Daoy (cell line): ENCODE results near the gene DENND6A. TPM values are rescaled to one million over a fixed set of nuclear protein-coding genes. Genes with fewer than 3 reads are reported as not detected.
"Not testable (repeated sequence)": the region's sequence is repeated elsewhere in the genome, so short reads cannot be mapped to it uniquely, and the experiment has no call there.

Experiments used
- DNase-seq: peaks from one replicate; pipeline ENCODE4 v3.0.0-alpha.2; 2015; ENCODE audit warnings: low read depth
- total RNA-seq: library from RNA; depleted of rRNA; stranded (reverse); fragments of >200 nt; shearing (Covaris generic); gene quantifications from 2 replicates; pipeline ENCODE4 v1.2.3, GENCODE V29; 2014

DENND6A gene
- total RNA-seq, 1 experiment from 2014 or later: 13.3 TPM

DNA sequence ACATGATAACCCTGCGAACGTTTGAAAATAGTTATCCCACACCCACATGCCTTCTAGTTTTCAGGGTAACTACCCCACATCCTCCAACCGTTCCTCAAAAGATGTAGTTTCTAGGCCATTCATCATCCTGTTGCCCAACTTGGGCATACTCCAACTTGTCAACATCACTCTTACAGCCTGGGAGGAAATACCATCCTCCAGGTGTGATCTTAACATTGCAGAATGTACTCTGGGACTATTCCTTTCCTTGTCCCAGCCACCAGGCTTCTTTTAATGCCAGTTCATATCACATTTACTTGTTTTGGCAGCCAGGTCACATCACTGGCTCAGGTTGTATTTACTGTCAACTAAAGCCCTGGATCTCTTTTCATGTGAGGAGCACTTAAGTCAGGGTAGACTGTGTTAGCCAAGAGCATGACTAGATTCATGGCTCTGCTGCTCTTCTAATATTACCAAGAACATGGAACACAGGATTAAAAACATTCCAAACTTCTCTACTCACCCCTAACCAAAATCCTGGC is 4.0 kb upstream of the DENND6A start:
- no peak for DNase-seq

DNA sequence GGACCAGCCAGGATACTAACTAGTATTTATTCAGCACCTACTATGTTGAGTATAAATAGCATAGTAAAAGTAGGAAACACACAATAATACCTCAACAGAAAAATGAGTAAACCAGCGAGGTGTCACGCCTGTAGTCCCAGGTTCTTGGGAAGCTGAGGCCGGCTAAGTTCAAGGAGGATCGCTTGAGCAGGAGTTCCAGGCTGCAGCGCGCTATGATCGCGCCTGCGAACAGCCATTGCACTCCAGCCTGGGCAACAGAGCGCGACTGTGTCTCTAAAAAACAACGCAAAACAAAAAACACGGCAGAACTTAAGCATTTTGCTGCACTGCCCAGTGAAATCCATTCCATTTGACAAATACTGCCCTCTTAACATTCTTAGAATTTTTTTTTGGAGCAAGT is 1.3 kb upstream of the DENND6A start:
- no peak for DNase-seq

DNA sequence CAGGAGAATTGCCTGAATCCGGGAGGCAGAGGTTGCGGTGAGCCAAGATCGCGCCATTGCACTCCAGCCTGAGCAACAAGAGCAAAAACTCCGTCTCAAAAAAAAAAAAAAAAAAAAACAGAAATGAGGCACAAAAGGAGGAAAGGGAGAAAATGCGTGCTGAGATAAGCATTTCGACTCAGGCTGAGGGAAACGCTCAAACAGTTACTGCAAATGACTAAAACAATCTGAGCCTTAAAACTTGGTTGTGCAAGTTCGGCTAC is 813 bp downstream of the DENND6A start:
- not testable (repeated sequence) for DNase-seq

DNA sequence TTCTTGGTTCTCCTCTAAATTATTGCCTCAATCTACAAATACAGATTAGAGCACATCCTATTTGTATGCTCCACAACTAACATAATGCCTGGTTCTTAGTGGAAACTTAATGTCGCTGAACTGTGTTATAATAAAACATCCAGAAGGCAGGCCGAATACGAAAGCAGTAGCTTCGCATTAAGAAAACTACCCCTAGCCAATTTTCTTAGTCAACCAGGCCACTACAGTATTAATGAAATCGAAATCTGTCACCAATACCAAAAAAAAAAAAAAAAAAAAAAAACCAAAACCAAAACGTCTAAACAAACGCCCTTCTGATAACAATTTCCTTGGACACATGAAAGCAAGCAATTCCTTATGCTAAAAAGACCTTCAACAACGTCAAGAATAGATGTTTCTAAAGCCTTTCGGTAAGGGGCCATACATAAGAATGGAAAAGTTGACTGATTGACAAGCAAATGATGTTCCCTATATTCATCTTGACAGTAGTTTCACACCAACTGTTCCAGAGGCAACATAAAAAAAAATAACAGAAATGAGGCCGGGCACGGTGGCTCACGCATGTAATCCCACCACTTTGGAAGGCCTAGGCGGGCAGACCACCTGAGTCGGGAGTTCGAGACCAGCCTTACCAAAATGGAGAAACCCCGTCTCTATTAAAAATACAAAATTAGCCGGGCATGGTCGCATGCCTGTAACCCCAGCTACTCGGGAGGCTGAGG is 1.3 kb downstream of the DENND6A start:
- no peak for DNase-seq

DNA sequence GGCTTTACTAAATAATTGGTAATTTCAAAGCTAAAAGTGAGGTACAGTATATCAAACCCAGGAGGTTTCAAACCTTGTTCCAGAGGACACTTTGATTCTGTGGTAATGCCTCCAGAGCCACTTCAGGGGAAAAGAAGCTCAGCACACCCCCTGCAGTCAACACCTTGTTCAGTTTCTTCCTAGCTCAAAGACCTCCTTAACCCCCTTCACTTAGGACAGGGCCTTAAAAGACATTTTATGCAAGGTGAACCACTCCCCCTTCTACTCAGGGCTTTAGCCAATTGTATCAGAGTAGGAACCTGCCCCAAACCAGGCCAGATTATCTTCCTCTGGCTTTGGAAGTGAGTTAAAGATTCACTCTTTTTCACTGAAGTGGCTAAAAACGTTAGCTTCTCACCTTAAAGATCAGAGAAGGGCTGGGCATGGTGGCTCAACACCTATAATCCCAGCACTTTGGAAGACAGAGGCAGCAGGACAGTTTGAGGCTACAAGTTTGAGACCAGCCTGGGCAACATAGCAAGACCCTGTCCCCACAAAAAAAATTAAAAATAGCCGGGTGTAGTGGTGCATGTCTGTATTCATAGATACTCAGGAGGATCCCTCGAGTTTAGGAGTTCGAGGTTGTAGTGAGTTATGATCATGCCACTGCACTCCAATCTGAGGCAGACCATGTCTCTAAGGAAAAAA is 3.4 kb downstream of the DENND6A start:
- no peak for DNase-seq

DNA sequence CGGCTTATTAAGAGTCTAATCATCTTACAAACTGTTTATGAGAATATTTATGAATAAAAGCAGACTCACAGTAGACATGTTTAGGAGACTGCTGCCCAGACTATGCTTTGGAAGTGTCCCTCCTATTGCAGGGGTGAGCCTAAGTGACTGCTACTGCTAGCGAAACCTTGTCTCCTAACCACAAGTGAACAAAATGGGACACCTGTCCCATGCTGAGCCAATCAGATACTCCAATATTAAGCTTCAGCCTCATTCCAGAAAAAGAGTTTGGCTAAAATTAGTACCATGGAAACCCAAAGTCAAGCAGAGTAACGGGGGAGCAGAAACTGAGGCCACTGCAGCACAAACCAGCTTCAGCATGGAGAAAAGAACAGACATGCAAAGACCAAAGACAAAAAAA is 4.6 kb downstream of the DENND6A start:
- DNase-seq: no peak

DNA sequence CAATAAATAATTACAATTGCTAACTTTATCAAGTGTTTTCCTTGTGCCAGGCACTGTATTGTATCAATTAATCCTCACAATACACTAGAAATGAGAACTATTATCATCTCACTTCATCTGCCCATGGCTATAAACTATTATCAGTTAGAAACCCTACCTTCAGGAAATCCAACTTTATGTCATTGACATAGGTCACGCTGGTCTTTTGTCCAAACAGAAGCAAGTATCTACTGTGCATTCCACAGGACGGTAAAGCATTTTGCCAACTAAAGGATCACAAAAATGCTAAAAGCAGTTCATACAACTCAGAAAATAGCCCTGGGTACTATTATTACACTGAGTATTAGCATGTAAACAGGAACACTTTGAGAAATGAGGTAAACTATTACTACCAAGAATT is 9.6 kb downstream of the DENND6A start:
- DNase-seq: no peak

DNA sequence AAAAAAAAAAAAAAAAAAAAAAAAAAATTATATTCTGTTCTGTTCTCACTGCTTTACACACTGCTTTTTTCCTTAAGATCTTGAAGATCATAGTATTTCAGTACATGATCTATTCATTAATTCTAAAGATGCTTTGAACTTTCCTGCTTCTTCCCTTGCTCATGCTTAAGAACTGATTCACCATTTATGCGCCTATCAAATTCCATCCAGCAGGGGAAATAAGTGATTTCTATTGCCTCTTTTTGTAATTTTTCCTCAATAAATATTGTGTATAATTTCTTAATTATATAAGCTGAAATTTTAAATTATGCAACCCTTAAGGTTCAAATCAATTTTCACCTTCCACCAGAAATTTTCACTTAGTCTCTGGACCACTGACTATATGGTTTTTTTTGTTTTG is 10.6 kb downstream of the DENND6A start:
- no peak for DNase-seq

DNA sequence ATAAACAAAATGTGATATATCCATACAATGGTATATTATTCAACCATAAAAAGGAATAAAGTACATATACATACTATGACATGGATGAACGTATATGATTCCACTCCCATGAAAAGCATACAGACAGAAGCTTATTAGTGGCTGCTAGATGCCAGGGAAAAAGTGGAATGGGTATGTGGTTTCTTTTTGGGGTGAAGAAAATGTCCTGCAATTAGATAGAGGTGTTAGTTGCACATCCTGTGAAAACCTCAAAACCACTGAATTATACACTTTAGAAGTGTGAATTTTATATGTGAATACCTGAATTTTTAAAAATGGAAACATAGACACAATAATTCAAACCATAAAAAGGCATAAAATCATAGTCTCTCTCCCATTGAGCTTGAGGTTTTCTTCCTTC is 11.2 kb downstream of the DENND6A start:
- DNase-seq: no peak

DNA sequence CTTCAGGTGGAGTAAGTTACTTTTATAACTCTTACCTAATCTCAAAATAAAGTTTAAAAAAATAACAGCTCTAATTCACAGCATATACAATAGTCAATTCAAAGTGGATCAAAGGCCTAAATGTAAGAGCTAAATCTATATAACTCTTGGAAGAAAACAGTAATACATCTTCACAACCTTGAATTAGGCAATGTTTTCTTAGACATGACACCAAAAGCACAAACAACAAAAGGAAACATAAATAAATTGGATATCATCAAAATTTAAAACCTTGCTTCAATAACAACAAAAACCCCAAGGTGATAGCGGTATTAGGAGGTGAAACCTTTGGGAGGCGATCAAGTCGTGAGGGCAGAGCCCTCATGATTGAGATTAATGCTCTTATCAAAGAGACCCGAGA is 12.8 kb downstream of the DENND6A start:
- DNase-seq: no peak

DNA sequence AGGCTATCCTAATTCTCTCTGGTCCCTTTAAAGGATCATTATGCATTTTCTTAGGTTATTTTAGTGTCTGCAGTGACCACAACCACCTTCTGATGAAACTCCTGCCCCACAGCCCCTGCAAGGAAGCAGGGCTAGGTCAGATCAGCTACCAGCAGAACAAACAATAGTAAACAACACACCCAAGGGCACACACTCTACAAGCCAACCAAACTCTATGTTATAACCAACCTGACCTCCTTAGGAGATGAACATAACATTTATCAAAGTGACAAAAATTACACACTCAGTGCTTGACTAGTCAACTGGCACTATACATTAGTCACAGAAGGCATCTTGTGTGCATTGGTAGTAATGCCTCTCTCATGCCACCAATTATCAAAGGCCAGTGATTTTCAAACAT is 17.3 kb downstream of the DENND6A start:
- DNase-seq: no peak

DNA sequence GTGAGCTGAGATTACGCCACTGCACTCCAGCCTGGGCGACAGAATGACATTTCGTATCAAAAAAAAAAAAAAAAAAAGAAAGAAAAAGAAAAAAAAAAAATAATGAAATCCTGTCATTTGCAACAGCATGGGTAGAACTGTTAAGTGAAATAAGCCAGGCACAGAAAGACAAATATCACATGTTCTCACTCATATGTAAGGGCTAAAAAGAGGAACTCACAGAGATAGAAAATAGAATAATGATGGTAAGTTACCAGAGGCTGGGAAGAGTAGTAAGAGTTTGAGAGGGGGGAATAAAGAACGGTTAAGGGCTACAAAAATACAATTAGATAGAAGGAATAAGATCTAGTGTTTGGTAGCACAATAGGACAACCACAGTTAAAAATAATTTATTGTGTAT is 19.7 kb downstream of the DENND6A start:
- no peak for DNase-seq

DNA sequence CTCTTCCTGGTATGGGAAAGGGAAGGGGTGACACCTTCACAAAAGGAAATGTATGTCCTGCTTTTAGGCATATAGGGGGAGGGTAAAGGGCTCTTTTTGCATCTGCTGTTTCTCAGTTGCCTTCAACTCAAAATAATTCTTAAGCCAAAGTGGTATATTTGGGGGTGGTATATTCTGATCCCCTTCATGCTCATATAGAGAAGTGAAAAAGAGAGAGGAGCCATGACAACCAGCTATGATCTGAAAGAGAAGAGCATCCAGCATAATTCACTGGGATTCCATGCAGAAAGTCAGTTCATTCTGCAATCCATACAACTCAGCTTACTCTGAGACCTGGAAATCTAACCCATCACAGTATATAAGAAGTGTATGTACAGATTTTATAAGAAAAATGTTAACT is 22.3 kb downstream of the DENND6A start:
- no peak for DNase-seq

DNA sequence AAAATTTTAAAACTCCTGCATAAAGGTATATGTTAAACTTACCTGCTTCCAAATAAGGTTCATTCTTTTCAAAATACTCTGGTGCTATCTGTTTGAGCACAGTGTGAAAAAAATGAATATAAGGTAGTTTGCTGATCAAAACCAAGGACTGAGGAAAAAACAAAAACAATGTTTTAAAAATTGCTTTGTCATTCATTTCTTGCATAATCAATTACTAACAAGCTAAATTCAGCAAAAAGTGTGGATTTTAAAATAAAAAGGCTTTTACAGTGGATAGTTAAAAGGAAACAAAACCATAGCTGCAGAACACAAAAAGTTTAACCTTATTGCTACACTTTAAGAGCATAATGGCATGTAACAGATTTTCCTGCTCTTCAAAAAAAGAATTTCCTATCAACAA is 31.5 kb downstream of the DENND6A start:
- no peak for DNase-seq

DNA sequence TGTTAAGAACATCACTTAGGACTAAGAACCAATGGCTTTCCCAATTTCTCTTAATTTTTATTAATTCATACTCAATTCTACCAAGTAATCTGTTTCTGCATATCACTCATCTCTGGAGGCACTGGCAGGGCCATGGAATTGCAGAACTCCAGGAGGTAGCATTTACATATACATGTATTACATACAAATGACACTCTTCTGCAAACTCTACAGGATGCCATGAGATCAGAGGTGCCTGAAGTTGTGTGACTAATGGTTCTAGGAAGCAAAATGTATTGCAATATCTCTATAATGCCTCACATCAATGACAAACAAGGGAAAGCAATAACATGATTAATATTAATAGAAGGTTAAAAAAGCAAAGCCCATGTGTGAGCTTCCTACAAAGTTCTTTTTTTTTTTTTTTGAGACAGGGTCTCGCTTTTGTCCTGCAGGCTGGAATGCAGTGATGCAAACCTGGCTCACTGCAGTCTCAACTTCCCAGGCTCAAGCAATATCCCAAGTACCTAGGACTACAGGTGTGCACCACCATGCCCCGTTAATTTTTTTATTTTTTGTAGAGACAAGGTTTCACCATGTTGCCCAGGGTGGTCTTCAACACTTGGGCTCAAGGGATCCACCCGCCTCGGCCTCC is 33.0 kb downstream of the DENND6A start:
- no peak for DNase-seq

DNA sequence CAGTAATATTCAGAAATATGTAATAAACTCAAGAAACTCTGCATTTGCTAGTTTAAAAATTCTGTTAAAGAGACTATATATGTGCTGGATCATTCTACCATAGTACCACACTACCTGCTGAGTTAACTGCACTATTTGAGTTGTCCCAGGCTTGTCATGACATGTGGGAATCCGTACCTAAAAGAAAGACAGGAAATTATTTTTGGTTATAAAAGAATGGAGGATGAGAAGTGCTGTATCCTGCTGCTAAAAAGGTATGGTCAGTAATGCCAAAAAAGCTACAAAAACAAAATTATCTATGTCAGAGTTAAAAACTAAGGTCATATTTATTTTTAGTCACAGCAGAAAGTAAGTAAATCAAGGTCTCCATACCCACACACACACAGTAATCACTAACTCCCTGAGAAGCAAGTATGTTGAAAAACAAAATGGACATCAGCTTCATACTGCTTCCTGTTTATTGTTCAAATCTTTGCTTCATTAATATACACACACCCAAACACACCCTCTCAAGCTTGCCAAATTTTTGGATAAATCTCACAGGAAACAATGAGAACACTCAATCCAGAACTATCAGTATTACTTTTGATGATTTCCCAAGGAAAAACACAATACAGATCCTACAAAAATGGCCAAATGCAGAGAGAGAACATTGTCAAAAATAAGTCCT is 33.7 kb downstream of the DENND6A start:
- DNase-seq: no peak

DNA sequence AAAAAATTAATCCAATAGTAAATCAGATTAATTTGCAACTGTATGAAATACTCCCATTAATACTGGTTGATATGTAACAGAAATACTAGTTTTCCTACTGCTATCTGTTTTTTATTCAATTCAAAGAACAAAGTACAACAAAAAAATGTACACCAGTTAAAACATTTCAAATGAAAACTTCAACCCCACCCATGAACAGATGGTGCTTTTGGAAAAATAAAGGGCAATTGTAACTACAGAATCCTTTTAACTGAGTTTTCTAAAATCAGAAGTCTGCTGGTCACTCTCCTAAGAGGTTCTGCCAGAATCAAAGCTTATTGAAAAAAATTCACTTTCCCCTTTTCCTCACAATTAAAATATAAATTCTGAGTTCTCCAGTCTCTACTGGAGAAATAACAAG is 34.3 kb downstream of the DENND6A start:
- no peak for DNase-seq

DNA sequence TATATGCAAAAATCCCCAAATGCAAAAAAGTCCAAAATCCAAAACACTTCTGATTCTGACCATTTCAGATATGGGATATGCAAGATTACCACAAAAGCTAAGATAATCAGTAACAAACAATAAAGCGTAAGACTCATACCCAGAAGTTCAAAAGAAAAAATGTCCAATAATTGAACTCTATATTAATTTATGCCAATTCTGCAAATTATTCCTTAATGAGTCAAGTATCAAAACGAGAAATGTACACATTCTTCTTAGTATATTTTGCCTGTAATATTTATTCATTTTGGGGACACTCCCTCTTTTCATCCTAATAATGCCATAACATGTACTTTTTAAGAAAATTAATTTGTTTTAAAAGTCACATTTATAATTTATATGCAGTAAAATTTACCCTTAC is 37.1 kb downstream of the DENND6A start:
- DNase-seq: no peak

DNA sequence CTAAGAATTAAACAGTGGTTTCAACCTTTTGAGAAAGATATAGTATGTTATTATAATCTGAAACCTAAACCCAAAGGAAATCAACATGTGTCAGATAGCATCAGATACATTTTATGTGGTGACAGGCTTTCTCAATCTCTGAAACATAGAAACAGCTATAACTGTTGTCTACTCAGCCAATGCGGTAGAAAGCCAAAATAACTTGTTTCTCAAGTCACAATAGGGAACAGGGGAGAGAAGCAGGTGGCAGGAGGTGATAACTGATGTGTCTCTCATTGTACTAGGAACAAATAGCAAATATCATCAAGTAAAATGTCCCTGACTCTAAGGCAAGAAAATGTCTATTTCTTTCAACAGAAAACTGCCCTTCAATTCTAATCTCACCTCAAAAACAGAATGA is 38.6 kb downstream of the DENND6A start:
- DNase-seq: no peak

DNA sequence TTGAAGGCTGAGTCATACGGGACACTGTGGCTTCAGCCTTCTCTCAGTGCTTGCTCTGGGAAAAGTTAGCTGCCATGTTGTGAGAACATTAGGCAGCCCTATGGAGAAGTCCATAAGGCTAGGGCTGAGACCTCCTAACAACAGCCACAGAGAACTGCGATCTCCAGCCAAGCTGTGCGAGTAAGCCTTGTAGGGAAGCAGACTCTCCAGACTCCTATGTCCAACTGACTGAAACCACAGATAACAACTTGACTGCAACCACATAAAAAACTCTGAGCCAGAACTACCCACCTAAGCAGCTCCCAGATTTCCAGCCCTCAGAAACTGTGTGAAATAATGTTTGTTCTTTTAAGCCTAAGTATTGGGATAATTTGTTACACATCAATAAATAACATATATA is 40.7 kb downstream of the DENND6A start:
- no peak for DNase-seq

DNA sequence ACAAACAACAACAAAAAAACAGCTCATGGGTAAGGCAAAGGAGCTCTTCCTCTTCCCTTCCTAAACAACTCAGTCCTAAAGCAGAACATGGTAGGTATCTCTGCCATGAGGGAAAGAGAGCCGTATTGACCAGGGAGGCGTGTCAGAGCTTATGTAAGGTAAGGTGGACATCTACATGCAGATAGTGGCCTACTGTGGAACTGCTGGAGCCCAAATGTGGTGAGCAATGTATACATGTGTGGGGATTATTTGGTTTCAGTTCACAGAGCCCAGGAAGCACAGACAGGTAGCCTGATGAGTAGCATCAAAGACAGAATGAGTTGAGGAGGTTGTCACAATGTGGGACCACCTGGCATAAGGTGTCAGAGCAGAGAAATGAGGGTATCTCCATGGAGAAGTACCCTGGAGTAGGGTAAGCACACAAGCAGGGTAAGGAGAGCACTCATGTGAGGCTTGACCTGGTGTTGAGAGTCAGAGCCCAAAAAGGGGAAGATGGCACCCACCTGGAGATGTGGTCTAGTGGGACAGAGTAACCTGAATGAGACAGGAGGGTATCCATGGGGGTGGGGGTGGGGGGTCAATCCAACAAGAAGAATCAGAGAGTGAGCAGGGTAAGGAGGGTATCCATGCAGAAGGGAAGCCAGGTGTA is 45.5 kb downstream of the DENND6A start:
- DNase-seq: no peak

DNA sequence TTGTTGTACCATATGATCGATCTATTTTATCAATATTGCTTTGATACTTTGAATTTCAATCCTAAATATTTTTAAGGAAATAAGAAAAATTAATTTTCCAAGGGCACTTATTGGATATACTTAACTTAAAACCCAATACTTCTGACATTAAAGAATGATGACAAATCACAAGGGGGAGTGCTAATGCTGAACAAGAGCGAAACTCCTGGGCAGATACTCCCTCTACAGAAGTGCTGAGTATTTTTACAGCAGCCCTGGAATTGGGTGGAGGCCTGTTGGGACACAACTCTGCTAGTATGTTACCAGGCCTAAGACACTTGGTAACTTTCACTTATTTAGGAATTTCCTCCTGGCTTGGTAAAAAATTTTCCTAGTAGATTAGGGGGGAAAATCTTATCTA is 46.2 kb downstream of the DENND6A start:
- DNase-seq: no peak
